Muscle of leg (tissue), 16 donors: ENCODE data around the gene C2CD5. TPM values are rescaled to one million over a fixed set of nuclear protein-coding genes. Genes with fewer than 3 reads are reported as not detected.

ENCODE experiments used
- DNase-seq: peaks from one replicate; pipeline ENCODE4 v3.0.0; 2013
- H3K27ac ChIP-seq: one replicate; pipeline ENCODE4 v1.5.1; 2013; ENCODE audit warnings: mild to moderate bottlenecking, low read length, control low read depth
- H3K27me3 ChIP-seq: one replicate; pipeline ENCODE4 v1.6.1; 2013; ENCODE audit warnings: low read length; ENCODE audit not compliant: control insufficient read depth, insufficient read depth
- H3K36me3 ChIP-seq: one replicate; pipeline ENCODE4 v1.6.1; 2013; ENCODE audit warnings: low read length; ENCODE audit not compliant: control insufficient read depth, insufficient read depth
- H3K4me1 ChIP-seq: one replicate; pipeline ENCODE4 v1.6.1; 2013; ENCODE audit warnings: low read length; ENCODE audit not compliant: control insufficient read depth, insufficient read depth
- H3K4me3 ChIP-seq: one replicate; pipeline ENCODE4 v1.5.1; 2013; ENCODE audit warnings: low read length, control low read depth
- H3K9me3 ChIP-seq: replicated peaks from 2 replicates; pipeline ENCODE4 v1.6.1; 2013; ENCODE audit warnings: low read depth, low read length; ENCODE audit not compliant: control insufficient read depth
- WGBS: methylation state at CpG from one replicate; pipeline ENCODE4 v1.1.5; 2013; ENCODE audit warnings: missing lambda C conversion rate; ENCODE audit not compliant: insufficient coverage; 5-methylcytosine and 5-hydroxymethylcytosine counted together
- long read RNA-seq, 11 donors: transcript quantifications; one replicate each; lab custom pipeline, GENCODE V29; 2026
- polyA plus RNA-seq, 8 donors: library from polyadenylated mRNA; unstranded; fragments of 120-200 nt; gene quantifications; one replicate each; pipeline versions ENCODE4 v1.2.1 to v1.2.3, GENCODE V29; 2013; ENCODE audit warnings: inconsistent platforms in 1 of 8, low replicate concordance in 1 of 8; ENCODE audit not compliant: insufficient read length in 8 of 8, insufficient read depth in 1 of 8
- total RNA-seq: library from RNA; stranded (reverse); fragments of 120-200 nt; gene quantifications from one replicate; pipeline ENCODE4 v1.2.4, GENCODE V29; 2013

The C2CD5 gene, protein sequence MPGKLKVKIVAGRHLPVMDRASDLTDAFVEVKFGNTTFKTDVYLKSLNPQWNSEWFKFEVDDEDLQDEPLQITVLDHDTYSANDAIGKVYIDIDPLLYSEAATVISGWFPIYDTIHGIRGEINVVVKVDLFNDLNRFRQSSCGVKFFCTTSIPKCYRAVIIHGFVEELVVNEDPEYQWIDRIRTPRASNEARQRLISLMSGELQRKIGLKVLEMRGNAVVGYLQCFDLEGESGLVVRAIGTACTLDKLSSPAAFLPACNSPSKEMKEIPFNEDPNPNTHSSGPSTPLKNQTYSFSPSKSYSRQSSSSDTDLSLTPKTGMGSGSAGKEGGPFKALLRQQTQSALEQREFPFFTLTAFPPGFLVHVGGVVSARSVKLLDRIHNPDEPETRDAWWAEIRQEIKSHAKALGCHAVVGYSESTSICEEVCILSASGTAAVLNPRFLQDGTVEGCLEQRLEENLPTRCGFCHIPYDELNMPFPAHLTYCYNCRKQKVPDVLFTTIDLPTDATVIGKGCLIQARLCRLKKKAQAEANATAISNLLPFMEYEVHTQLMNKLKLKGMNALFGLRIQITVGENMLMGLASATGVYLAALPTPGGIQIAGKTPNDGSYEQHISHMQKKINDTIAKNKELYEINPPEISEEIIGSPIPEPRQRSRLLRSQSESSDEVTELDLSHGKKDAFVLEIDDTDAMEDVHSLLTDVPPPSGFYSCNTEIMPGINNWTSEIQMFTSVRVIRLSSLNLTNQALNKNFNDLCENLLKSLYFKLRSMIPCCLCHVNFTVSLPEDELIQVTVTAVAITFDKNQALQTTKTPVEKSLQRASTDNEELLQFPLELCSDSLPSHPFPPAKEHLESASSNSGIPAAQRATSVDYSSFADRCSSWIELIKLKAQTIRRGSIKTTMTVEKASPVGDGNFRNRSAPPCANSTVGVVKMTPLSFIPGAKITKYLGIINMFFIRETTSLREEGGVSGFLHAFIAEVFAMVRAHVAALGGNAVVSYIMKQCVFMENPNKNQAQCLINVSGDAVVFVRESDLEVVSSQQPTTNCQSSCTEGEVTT
- total RNA-seq (23.3 TPM), polyA plus RNA-seq (10 to 100 TPM; 22.4 to 38.4 (median 28.8) TPM)
- long read RNA-seq, donor 1, result 0 reads
- long read RNA-seq, donor 2, result 0 reads
- long read RNA-seq, donor 3, result 0 reads
- long read RNA-seq, donor 4, result 0 reads
- long read RNA-seq, donor 5, full-length matches to known transcripts, result 5 of 5 reads
- long read RNA-seq, donor 5, partial matches to known transcripts, result 0 of 5 reads
- long read RNA-seq, donor 5, other reads (novel, unspliced or antisense), result 0 of 5 reads
- long read RNA-seq, donor 6, full-length matches to known transcripts, result 2 of 2 reads
- long read RNA-seq, donor 6, partial matches to known transcripts, result 0 of 2 reads
- long read RNA-seq, donor 6, other reads (novel, unspliced or antisense), result 0 of 2 reads
- long read RNA-seq, donor 7, partial matches to known transcripts, result 0 of 2 reads
- long read RNA-seq, donor 7, other reads (novel, unspliced or antisense), result 0 of 2 reads
- long read RNA-seq, donor 8, result 0 reads
- long read RNA-seq, donor 9, result 0 reads
- long read RNA-seq, donor 10, partial matches to known transcripts, result 0 of 1 reads
- long read RNA-seq, donor 10, other reads (novel, unspliced or antisense), result 0 of 1 reads
- long read RNA-seq, donor 11, result 0 reads

DNA sequence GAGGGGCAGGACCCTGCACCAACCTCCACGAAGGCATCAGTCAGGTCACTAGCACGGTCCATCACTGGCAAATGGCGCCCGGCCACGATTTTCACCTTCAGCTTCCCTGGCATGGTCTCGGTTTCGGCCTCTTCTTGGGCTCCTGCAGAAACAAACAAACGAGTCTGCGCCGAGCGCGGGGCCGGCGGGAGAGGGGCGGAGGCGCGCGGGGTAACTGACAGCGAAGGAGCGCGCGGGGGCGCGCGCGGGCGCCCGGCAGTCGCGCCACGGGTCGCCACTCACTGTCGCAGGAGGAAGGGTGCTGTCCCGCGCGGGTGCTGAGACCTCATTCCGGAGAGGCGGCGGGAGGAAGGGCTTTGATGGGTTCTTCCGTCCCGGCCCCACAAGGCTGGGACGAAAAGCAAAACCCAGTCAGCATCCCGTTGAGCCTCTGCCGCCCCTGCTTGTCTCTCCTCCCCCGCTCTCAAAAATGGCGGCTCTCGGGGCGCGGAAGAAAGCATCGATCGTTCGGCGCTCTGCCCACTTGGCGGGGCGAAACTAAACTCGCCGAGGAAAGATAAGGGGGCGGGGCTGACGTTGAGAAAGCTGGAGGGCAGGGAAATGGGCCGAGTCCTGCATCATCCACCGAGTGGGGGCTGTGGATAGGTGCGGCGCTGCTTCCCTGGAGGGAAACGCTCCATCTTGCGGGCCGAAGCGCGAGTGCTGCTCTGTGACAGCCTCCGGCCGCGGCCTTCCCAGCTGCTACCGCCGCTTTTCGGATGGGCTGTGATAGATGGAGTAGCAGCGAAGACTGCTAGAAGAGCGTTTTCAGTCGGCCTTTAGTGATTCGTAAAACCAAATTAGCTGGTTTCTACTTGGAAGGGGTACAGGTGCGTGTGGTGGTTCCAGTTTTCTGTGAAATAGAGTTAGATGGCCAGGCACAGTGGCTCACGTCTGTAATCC, at the start of gene C2CD5:
TSS of gene C2CD5 (minus strand) at position 505 of the 942 bp plus-strand sequence. CDS start at position 113, 392 bp downstream.
- Histone ChIP-seq H3K27ac (peak within 1 kb of the TSS; percentile 98), H3K4me1 (peaks cover 14% of the 10 kb centered on the region), H3K4me3 (peak within 1 kb of the TSS; percentile 94), H3K9me3 (no peaks in the 10 kb centered on the region), H3K27me3 (no peaks in the 10 kb centered on the region), H3K36me3 (peaks cover 3% of the 10 kb centered on the region)
- under 1% methylated on average over 74 of the region's 80 CpGs for WGBS
- DNase-seq, result peak; percentile 100

DNA sequence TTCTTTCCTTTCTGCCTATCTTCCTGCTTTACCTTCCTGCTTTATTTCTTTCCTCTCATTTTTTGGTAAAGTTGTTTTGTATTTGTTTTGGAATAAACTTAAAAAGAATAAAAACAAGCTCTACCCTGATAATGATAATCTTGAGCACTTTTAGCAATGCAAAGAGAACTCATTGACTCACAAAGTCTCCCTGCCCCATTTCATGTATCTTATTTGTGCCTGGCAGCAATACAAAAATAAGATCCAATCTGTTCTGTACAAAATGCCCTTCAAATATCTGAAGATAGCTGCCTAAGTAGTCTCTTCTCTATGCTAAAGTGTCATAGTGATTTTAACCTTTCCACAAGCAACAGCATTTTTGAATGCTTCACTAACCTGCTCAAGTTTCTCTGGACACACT, 49.5 kb upstream of the C2CD5 start:
- H3K4me3 ChIP-seq, result no peak overlapping the region
- no peaks in the 10 kb centered on the region for H3K9me3 ChIP-seq
- H3K36me3 ChIP-seq, result no peaks in the 10 kb centered on the region
- no peak overlapping the region for H3K27ac ChIP-seq
- no peak for DNase-seq
- no peaks in the 10 kb centered on the region for H3K4me1 ChIP-seq
- H3K27me3 ChIP-seq, result no peaks in the 10 kb centered on the region

GRCh38 chr12:22588817-22589216, 44.5 kb upstream of the C2CD5 start:
- no peaks in the 10 kb centered on the region for H3K9me3 ChIP-seq
- no CpG with 5 or more reads among the region's 4 CpGs for WGBS
- DNase-seq, result peak; percentile 1
- H3K36me3 ChIP-seq, result no peaks in the 10 kb centered on the region
- H3K27ac ChIP-seq, result no peak overlapping the region
- no peak overlapping the region for H3K4me3 ChIP-seq
- no peaks in the 10 kb centered on the region for H3K27me3 ChIP-seq
- H3K4me1 ChIP-seq, result no peaks in the 10 kb centered on the region

GRCh38 chr12:22578328-22578727, 34.0 kb upstream of the C2CD5 start:
- WGBS, result 100% methylated on average over 1 of the region's 3 CpGs
- H3K36me3 ChIP-seq, result no peaks in the 10 kb centered on the region
- no peaks in the 10 kb centered on the region for H3K4me1 ChIP-seq
- DNase-seq, result no peak
- no peaks in the 10 kb centered on the region for H3K9me3 ChIP-seq
- H3K4me3 ChIP-seq, result no peak overlapping the region
- H3K27me3 ChIP-seq, result no peaks in the 10 kb centered on the region
- no peak overlapping the region for H3K27ac ChIP-seq

DNA sequence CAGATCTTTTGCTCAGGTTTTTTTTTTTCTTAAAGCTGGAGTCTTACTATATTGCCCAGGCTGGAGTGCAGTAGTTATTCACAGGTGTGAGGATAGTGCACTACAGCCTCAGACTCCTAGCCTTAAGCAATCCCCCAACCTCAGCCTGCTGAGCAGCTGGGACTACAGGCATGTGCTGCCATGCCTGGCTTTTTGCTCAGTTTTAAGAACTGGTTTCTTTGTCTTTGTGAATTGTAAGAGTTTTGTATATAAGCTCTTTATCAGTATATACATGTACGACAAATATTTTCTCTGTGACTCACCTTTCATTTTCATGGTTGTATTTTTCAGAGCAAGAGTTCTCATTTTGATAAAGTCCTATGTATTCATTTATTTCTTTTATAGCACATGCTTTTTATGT, 33.3 kb upstream of the C2CD5 start:
- Histone ChIP-seq H3K27me3 (no peaks in the 10 kb centered on the region), H3K4me1 (no peaks in the 10 kb centered on the region), H3K36me3 (no peaks in the 10 kb centered on the region), H3K27ac (no peak overlapping the region), H3K9me3 (no peaks in the 10 kb centered on the region), H3K4me3 (no peak overlapping the region)
- no peak for DNase-seq
- no CpG with 5 or more reads among the region's 1 CpG for WGBS

GRCh38 chr12:22576473-22576872, 32.1 kb upstream of the C2CD5 start:
- Histone ChIP-seq H3K9me3 (no peaks in the 10 kb centered on the region), H3K27ac (no peak overlapping the region), H3K27me3 (no peaks in the 10 kb centered on the region), H3K36me3 (no peaks in the 10 kb centered on the region), H3K4me1 (no peaks in the 10 kb centered on the region), H3K4me3 (no peak overlapping the region)
- no peak for DNase-seq
- 73% methylated on average over 2 of the region's 2 CpGs for WGBS

GRCh38 chr12:22576065-22576464, 31.7 kb upstream of the C2CD5 start:
- Histone ChIP-seq H3K27me3 (no peaks in the 10 kb centered on the region), H3K4me1 (no peaks in the 10 kb centered on the region), H3K27ac (no peak overlapping the region), H3K9me3 (no peaks in the 10 kb centered on the region), H3K4me3 (no peak overlapping the region), H3K36me3 (no peaks in the 10 kb centered on the region)
- no peak for DNase-seq
- WGBS, result no CpG with 5 or more reads among the region's 1 CpG

DNA sequence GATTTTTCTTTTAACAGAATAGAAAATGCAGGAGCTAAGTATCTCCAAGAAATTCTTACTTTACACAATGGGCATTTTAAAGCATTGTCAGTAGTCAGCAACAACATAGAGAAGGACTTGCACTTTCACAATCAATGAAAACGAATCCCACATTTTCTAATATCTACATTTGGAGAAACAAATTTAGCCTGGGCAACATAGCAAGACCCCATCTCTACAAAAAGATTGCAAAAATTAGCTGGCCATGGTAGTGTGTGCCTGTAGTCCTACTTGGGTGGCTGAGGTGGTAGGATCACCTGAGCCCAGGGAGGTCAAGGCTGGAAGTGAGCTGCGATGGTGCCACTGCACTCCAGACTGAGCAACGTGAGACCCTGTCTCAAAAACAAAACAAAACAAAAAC, 30.6 kb upstream of the C2CD5 start:
- WGBS, result no CpG with 5 or more reads among the region's 3 CpGs
- H3K36me3 ChIP-seq, result no peaks in the 10 kb centered on the region
- H3K27me3 ChIP-seq, result no peaks in the 10 kb centered on the region
- no peak overlapping the region for H3K4me3 ChIP-seq
- H3K9me3 ChIP-seq, result no peaks in the 10 kb centered on the region
- no peaks in the 10 kb centered on the region for H3K4me1 ChIP-seq
- DNase-seq, result no peak
- no peak overlapping the region for H3K27ac ChIP-seq

- no CpG with 5 or more reads among the region's 3 CpGs for WGBS
- Histone ChIP-seq H3K27ac (no peak overlapping the region), H3K9me3 (no peaks in the 10 kb centered on the region), H3K4me1 (no peaks in the 10 kb centered on the region), H3K27me3 (no peaks in the 10 kb centered on the region), H3K4me3 (no peak overlapping the region), H3K36me3 (no peaks in the 10 kb centered on the region)
- no peak for DNase-seq
These were observed 28.8 kb upstream of the C2CD5 start for GRCh38 chr12:22573181-22573580.
